Brain microvascular endothelial cell (primary cell): Measurements from ENCODE around the gene MGAT2.

ENCODE experiments used
- DNase-seq: peaks from one replicate; pipeline ENCODE4 v3.0.0-alpha.2; 2020
- H3K27ac ChIP-seq: fragments of 250-450 bp; sonication (Bioruptor Pico); 2 replicates; pipeline ENCODE4 v1.5.1; 2020; ENCODE audit warnings: mild to moderate bottlenecking, moderate library complexity
- H3K27me3 ChIP-seq: fragments of 250-450 bp; sonication (Bioruptor Pico); replicated peaks from 2 replicates; pipeline ENCODE4 v1.5.1; 2020; ENCODE audit warnings: mild to moderate bottlenecking
- H3K36me3 ChIP-seq: fragments of 250-450 bp; sonication (Bioruptor Pico); replicated peaks from 2 replicates; pipeline ENCODE4 v1.5.1; 2020; ENCODE audit warnings: mild to moderate bottlenecking
- H3K4me3 ChIP-seq: 2 replicates; pipeline ENCODE4 v1.5.1; 2011; ENCODE audit warnings: low read depth, mild to moderate bottlenecking, control low read depth, low read length, moderate library complexity
- in situ Hi-C: cut with HindIII; loops from 2 replicates; pipeline ENCODE4 v1.10.0; 2017; ENCODE audit warnings: low sequenced_read_pairs, low pct_ligation_motif_present
- TF ChIP-seq, protein P1 (sequence below): IDR thresholded peaks from 2 replicates; pipeline ENCODE4 v1.5.1; 2011; ENCODE audit warnings: low read depth, mild to moderate bottlenecking, moderate library complexity, low read length, control low read depth, inconsistent platforms; ENCODE audit errors: missing control alignments

The MGAT2 gene

DNA sequence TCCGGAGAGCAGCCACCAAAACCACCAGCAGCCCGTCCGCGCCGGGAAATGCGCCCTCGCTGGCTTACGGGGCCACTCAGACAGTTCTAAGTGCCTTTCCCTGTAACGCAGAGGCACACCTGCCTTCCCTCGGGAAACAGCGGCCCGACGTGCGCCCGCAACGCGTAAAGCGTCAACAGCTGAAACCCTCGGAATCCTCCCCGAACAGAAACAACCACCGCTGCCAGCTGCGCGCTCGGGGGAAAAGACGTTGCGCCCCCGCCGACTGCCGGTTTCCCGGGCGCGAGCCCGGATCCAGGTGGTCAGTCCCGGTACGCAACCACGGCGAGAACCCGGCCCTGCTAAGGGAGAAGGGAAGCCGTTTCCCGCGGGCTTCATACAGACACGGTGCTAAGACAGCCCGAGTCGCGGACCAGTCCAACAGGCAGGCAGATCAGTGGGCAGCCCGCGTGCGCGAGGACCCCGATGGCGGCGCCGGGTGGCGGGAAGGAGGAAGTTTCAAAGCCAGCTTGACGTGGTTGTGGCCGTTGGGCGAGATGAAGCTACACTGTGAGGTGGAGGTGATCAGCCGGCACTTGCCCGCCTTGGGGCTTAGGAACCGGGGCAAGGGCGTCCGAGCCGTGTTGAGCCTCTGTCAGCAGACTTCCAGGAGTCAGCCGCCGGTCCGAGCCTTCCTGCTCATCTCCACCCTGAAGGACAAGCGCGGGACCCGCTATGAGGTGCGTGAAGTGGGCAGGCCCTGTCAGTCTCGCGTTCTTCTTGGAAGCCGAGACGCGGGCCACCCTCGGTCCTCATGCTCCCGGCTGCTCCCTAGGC lies 21.9 kb upstream of the MGAT2 start, which contains the start of gene LRR1:
Gene LRR1 (plus strand): TSS at position 456 of the 816 bp plus-strand sequence. CDS start 81 bp downstream, at position 537.
- H3K36me3 ChIP-seq = no peaks in the 10 kb centered on the region
- in situ Hi-C loops = no loop called here
- peak within 1 kb of the TSS; percentile 93 for H3K4me3 ChIP-seq
- DNase-seq = peak; percentile 86
- TF ChIP-seq, protein P1, sequence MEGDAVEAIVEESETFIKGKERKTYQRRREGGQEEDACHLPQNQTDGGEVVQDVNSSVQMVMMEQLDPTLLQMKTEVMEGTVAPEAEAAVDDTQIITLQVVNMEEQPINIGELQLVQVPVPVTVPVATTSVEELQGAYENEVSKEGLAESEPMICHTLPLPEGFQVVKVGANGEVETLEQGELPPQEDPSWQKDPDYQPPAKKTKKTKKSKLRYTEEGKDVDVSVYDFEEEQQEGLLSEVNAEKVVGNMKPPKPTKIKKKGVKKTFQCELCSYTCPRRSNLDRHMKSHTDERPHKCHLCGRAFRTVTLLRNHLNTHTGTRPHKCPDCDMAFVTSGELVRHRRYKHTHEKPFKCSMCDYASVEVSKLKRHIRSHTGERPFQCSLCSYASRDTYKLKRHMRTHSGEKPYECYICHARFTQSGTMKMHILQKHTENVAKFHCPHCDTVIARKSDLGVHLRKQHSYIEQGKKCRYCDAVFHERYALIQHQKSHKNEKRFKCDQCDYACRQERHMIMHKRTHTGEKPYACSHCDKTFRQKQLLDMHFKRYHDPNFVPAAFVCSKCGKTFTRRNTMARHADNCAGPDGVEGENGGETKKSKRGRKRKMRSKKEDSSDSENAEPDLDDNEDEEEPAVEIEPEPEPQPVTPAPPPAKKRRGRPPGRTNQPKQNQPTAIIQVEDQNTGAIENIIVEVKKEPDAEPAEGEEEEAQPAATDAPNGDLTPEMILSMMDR = peak; percentile 6
- peak within 1 kb of the TSS; percentile 98 for H3K27ac ChIP-seq
- H3K27me3 ChIP-seq = no peaks in the 10 kb centered on the region

DNA sequence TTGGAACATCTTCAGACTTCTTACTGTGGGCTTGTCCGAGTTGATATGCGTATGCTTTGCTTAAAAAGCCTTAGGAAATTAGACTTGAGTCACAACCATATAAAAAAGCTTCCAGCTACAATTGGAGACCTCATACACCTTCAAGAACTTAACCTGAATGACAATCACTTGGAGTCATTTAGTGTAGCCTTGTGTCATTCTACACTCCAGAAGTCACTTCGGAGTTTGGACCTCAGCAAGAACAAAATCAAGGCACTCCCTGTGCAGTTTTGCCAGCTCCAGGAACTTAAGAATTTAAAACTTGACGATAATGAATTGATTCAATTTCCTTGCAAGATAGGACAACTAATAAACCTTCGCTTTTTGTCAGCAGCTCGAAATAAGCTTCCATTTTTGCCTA lies 13.0 kb upstream of the MGAT2 start:
- no peaks in the 10 kb centered on the region for H3K27me3 ChIP-seq
- no peak overlapping the region for H3K27ac ChIP-seq
- no peak overlapping the region for H3K4me3 ChIP-seq
- TF ChIP-seq, protein P1 = no peak
- in situ Hi-C loops = no loop called here
- no peak for DNase-seq
- H3K36me3 ChIP-seq = peaks cover 7% of the 10 kb centered on the region

DNA sequence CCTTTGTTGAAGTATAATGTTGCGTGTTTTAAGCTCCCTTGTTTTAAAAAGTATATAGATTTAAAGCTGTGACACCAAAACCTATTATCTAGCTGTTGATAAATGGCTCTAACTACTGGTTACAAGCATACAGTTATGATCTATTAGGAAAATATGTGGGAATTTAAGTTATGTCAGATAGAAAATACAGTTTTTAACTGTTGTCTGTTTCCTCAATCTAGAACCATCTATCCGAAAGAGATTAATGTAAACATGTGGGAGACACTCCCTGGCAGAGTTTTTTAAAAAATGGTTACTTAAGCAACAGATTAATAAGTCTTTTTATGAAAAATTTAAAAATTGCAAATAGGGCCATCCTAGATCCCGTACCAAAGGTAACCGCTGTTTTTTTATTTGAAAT lies 8.3 kb upstream of the MGAT2 start:
- H3K4me3 ChIP-seq = no peak overlapping the region
- in situ Hi-C loops = no loop called here
- H3K27me3 ChIP-seq = no peaks in the 10 kb centered on the region
- peaks cover 7% of the 10 kb centered on the region for H3K36me3 ChIP-seq
- TF ChIP-seq, protein P1 = no peak
- H3K27ac ChIP-seq = no peak overlapping the region
- no peak for DNase-seq

DNA sequence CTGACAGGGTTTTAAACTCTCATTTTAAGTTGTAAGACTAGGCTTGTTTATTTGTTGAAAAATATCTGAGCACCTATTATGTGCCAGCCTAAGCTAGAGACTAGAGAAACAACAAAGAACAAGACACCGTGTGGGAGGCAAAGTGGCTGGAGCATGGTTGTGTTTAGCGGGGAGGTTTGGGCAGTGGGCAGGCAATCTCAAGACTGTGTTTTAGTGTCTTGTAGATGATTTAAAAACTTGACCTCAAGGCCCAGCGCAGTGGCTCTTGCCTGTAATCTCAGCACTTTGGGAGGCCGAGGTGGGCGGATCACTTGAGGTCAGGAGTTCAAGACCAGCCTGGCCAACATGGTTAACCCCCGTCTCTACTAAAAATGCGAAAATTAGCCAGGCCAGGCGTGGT lies 7.9 kb upstream of the MGAT2 start:
- H3K27ac ChIP-seq = no peak overlapping the region
- TF ChIP-seq, protein P1 = no peak
- no peaks in the 10 kb centered on the region for H3K27me3 ChIP-seq
- H3K4me3 ChIP-seq = no peak overlapping the region
- peaks cover 3% of the 10 kb centered on the region for H3K36me3 ChIP-seq
- no peak for DNase-seq
- in situ Hi-C loops = no loop called here

DNA sequence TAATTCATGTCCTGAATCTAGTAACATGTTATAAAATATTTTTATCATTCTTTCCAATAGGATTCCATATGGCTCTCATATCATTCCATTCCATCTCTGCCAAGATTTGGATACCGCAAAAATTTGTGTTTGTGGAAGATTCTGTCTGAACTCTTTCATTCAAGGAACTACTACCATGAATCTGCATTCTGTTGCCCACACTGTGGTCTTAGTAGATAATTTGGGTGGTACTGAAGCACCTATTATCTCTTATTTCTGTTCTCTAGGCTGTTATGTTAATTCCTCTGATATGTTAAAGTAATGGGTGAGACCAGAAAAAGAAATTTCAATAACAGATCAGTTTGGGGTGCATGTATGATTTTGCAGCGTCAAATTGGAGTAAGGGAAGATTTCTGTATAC lies 6.4 kb upstream of the MGAT2 start:
- Histone ChIP-seq H3K27me3 (no peaks in the 10 kb centered on the region), H3K27ac (no peak overlapping the region), H3K36me3 (peaks cover 16% of the 10 kb centered on the region), H3K4me3 (no peak overlapping the region)
- in situ Hi-C loops = no loop called here
- TF ChIP-seq, protein P1 = no peak
- no peak for DNase-seq
